Measurements from ENCODE around the gene FAF2.

FAF2 gene

DNA sequence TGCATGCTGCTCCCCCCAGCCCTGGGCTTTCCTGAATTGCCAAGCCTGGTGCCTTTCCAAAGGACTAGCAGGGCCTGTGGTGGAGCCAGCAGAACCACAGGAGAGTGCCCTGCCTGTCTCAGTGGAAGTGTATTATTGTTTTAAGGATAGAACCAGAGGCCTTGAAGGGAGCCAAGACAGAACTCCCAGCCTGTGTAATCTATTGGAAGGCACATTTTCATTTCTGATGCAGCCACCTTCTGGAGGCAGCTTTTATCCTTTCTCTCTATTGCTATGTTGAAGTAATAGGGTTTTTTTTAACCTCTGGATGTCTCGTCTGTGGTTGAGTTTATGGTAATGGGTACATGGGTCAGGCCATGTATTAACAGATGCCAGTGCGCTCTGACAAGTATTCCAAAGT is 59.7 kb downstream of the FAF2 start:
- no peak for DNase-seq (ENCODE audit: low spot score)

DNA sequence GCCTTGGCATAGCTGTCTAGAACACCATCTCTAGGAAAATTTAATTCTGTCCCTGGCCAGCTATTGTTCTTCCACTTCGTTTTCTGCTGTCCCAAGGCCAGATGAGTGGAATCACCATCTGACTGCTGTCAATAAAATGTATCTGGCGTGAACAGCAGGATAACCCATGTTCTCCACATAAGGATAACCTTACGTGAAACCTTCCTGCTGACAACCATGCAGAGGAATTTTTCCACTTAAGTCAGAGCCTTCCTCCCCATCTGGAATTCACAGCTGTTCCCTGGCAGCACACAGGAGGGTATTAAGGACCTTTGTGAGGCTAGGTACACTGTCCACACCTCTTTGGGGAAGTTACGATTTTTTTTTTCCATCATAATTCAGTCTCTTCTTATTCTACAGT is 60.4 kb downstream of the FAF2 start:
- no peak for DNase-seq (ENCODE audit: low spot score)

DNA sequence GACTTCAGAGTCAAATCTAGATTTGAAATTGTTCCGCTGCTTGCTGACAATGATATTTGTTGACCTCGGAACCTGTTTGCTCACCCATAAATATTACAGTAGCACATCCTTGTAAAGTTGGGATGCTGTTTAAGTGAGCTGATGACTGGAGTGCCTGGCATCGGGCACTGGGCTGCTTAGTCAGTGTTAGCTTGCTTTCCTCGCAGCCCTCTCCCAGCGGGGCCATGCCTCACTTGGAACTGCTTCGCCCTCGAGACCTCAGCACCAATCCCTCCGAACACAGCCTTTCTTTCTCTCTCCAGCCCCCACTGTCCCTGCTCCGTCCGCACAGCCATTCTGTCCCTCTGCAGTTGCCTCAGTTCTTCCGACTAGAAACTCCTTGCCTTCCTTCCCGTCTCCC is 65.6 kb downstream of the FAF2 start:
- DNase-seq (ENCODE audit: low spot score) = no peak

DNA sequence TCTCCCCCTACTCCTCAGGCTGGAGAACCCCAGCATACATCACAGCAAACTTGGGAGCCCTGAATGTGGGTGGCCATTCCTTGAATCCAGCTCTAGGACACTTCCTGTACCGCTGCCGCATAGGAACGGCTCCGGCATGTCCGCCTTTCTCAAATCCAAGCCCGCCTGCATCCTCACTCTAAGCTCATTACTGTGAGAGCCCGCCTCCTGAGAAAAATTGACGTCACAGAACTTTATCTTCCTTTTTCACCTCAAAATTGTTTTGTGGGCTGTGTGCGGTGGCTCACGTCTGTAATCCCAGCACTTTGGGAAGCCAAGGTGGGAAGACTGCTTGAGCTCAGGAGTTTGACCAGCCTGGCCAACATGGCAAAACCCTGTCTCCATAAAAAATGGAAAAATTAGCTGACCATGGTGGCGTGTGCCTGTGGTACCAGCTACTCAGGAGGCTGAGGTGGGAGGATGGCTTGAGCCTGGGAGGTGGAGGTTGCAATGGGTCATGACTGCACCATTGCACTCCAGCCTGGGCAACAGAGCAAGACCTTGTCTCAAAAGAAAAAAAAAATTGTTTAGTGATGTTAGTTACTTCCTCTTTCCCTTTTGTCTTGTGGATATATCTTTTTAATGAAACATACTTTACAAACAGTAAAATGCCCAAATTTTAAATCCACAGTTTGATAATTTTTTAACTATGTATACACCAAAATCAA is 66.2 kb downstream of the FAF2 start:
- no peak for DNase-seq (ENCODE audit: low spot score)

DNA sequence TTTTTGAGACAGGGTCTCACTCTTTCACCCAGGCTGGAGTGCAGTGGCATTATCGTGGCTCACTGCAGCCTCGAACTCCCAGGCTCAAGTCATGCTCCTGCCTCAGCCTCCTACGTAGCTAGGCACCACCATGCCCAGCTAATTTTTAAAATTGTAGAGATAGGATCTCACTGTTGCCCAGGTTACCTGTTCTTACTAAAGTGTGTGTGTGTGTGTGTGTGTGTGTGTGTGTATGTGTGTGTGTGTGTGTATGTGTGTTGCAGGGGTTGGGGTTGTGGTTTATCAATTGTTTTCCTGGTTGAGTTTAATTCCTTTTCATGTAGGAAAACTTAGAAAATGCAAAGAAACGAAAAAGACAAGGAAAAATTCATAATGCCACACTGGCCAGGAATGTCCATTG is 67.2 kb downstream of the FAF2 start:
- DNase-seq (ENCODE audit: low spot score) = no peak

DNA sequence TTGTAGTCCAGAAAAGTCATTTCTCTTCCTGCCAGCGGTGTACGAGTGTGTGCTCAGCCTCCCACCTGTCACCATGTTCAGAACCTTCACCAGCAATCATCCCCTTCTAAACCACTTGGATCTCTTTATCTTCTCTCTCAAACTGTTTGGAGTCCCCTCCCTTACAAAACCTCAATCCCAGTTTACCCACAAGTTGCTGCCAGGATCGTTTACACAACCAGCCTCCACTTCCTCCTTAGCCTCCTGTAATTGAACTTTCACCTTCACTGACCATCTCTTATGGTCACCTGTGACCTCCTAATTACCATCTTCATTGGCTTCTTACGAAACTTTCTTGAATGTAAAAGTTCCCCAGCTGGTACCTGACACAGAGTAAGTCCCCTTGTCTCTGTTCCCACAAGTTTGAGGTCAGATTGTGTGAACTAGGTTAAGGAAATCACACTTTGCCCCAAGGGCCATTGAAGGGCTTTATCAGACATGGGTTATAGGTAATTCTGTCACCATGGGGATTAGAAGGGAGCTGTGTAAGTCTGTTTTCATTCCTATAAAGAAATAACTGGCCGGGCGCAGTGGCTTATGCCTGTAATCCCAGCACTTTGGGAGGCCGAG is 69.0 kb downstream of the FAF2 start:
- DNase-seq (ENCODE audit: low spot score) = no peak

DNA sequence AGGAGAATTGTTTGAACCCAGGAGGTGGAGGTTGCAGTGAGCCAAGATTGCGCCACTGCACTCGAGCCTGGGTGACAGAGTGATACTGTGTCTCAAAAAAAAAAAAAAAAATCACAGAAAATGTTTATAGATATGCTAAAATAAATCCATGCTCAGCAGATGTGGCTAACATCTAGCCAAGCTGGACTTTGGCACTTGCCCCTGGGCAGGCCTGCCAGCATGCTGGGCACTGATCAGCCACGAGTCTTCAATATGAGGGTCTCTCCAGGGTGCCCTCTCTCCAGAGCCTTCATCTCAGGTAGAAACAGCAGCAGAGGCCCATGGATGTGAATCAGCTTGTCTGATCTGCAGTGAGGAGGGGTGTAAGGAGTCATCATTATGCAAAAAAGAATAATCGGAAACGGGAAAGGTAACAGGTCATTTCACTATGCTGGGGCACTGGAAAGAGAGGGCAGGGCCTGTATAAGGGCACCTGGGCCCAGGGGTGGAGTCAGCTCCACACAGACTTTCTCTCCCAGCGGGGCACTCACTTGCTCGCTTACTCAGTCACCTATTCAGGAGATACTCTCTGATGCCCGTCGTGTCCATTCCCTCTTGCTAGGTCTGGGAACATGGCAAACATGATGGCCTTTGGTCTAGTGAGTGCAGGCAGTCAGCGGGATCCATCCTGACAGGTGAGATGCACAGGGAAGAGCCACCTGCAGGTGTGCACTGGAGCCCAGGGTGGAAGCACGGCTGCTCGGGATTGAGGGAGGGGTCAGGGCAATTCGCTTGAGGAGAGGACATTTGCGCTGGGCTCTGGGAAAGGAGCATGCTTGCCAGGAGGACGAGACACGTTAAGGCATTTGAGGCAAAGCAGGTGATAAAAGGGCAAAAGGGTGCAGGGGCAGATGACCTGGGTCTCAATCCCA is 71.9 kb downstream of the FAF2 start:
- no peak for DNase-seq (ENCODE audit: low spot score)

DNA sequence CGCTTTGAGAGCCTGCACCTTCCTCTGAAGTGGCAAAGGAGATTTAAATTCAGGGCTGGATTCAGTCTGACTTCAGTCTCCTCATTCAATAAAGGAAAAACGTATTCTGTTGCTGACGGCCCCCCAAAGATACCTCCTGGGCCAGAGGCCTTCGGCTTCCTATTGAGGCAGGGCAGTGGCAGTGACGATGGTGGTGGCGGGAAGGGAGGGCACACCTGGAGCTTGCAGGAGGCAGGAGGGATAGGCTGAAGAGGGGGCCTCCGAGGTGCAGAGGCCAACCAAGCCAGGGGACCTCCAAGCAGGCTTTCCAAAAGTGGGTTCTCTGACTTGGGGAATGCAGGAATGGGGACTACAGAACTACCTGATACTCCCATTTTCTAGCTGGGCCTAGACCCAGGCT is 73.1 kb downstream of the FAF2 start:
- DNase-seq (ENCODE audit: low spot score) = no peak

DNA sequence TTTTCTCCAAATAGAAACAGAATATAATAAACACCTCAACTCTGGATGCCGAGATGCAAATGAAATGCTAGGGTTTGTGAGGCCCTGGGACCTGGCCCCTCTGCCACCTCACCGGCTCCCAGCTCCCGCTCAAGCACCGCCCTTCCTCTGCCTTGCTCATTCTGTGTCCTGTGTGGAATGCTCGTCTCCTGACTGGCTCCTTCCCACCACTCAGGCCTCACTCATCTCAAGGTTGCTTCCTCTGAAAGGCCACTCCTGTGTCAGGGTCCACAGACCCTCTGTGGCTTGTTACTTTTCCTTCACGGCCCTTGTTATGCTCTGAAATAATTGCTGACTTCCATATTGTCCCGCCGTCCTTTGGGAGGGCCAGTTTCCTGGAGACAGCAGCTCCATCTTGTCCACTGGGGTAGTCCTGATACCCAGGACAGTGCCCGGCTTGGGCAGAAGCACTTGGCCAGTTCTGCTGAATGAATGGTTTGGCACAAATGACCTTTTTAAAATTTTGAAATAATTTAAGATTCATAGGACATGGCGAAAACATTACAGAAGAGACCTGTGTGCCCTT is 73.6 kb downstream of the FAF2 start:
- DNase-seq (ENCODE audit: low spot score) = no peak

DNA sequence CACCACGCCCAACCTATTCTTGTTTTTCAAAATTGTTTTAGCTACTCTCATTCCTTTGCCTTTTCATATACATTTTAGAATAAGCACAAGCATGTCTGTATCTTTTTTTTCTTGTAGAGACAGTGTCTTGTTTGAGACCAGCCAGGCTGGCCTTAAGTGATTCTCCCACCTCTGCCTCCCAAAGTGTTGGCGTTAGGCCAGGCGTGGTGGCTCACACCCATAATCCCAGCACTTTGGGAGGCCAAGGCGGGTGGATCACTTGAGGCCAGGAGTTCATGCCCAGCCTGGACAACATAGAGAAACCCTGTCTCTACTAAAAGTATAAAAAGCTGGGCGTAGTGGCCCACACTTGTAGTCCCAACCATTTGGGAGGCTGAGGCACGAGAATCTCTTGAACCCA is 76.0 kb downstream of the FAF2 start:
- no peak for DNase-seq (ENCODE audit: low spot score)

DNA sequence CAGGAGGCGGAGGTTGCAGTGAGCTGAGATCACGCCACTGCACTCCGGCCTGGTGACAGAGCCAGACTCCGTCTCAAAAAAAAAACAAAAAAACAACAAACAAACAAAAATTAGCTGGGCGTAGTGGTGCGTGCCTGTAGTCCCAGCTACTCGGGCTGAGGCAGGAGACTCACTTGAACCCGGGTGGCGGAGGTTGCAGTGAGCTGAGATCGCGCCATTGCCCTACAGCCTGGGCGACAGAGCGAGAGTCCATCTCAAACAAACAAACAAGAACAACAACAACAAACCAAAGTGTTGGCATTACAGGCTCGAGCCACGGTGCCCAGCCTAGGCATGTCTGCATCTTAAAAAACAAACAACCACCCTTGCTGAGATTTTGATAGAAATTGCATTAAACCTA is 76.8 kb downstream of the FAF2 start:
- no peak for DNase-seq (ENCODE audit: low spot score)

DNA sequence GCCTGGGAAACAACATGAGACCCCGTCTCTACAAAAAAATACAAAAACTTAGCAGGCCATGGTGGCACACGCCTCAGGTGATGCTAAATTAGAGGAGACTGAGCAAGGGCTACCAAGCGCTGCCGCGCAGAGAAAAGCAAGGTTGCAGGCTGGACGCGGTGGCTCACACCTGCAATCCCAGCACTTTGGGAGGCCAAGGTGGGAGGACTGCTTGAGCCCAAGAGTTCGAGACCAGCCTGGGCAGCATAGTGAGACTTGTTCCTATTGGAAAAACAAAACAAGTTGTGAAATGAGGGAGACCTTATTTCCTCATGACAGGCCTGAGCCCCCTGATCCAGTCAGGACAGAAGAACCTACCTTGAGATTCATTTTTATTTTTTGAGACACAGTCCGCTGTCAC is 77.5 kb downstream of the FAF2 start:
- DNase-seq (ENCODE audit: low spot score) = no peak

DNA sequence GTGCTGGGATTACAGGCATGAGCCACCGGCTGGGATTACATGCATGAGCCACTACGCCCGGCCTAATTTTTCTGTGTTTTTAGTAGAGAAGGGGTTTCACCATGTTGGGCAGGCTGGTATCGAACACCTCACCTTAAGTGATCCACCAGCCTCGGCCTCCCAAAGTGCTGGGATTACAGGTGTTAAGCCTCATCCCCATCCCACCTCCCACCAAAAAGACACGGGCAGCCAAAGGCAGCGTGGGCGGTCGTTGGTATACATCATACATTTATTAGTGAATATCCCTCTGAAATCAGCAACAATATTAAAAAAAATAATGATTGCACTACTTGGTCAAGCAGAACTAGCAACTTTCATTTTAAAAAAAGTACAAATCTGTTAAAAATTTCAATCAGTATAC is 78.3 kb downstream of the FAF2 start:
- DNase-seq (ENCODE audit: low spot score) = no peak

DNA sequence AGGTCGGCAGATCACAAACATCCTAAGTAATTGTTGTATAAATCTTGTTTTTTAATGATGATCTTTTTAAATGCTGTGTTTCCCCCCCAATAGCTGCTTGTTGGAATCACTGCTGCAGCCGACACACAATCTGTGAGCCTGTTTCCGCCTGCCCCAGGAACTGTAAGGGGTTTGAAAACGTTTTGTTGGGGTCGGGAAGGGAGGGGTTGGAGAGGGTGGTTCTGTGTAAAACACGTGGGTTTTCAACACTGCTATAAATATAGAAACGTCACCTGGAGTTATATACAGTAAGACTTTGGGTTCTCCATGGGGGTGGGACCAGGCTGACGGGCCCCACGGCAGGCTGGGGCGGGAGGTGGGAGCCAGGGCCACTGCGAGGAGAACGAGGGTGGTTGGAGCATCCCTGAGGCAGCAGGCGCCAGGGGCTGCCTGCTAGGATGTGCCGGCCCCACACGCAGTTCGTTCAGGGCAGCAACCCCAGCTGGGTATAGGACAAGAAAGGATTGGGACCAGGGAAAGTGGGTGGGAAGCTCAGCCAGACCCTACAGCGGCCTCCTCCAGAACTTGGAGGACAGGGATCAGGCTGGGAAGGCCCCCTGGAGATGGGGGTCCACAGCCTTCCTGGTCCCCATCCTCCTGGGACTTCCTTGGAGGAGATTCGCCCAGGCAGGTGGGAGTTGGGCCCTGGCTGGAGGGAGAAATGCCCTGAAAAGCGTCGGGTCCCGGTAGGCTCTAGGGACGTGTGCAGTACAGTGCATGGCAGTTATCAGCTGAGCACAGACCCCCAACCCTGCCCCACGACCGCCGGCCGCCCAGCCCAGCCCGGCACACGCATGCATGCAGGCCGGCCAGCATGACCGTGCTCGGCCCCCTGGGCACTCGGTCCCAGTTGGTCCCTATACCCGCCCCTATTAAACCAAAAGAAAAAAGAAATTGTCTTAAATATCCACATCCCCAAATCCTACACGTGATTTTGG is 79.3 kb downstream of the FAF2 start:
- DNase-seq (ENCODE audit: low spot score) = no peak

DNA sequence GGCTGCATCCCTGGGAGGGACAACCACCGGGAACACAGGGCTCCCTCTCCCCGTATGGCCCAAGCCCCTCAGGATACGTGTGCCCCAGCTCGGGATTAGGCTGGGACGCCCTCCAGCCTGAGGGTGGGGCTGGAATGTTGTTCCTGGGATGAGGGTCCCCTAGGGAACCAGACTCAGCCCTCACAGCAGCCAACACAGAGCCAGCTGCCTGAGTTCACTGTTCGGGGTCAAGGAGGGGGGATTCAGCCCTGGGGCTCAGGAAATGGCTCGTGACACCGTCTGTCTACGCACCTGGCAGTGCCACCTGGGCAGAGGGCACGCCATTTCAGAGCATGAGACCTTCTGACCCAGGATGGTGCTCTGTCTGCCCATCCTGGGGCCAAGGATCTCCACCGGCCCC is 80.1 kb downstream of the FAF2 start:
- no peak for DNase-seq (ENCODE audit: low spot score)

DNA sequence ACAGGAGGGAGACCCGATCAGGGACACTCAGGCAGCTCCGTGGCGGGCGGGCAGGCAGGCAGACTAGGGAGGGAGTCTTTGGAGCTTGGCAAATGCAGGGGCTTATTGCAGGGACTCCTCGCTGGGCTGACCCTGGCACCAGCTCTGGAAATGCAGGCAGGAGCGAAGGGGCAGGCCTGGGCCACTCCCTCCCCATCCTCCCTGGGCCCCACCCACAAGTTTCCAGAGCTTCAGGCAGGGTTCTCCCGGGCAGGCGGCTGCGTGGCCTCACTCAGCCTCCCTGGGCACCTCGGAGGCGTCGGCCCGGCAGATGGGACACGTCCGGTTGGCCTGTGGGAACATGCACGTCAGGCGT is 80.6 kb downstream of the FAF2 start:
- DNase-seq (ENCODE audit: low spot score) = no peak

DNA sequence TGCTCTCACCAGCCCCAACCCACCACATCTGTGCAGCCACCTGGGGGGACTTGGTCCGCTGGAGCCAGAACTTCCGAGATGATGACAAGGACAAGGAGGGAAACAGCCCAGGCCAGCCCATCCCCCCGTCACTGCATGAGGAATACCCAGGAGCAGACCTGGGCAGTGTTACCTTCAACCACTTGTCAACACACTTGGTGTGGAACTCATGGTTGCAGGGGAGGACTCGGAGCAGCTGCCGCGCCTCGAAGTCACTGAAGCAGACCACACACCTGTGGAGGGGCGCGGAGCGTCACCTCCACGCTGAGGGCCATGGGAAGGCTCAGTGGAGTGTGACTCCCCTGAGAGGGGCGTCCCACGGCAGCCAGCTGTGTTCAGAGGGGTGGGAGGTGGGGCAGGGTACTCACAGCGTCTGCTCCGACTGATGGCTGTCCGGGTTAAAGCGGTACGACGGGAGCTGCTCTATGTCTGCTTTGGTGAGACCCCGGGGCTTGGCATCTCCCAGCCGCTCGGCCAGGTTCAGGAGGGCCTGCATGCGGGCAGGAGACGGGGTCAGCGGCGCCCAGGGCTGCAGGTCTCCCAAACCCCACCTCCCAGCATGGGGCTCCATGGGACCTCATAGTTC is 81.0 kb downstream of the FAF2 start:
- DNase-seq (ENCODE audit: low spot score) = no peak

DNA sequence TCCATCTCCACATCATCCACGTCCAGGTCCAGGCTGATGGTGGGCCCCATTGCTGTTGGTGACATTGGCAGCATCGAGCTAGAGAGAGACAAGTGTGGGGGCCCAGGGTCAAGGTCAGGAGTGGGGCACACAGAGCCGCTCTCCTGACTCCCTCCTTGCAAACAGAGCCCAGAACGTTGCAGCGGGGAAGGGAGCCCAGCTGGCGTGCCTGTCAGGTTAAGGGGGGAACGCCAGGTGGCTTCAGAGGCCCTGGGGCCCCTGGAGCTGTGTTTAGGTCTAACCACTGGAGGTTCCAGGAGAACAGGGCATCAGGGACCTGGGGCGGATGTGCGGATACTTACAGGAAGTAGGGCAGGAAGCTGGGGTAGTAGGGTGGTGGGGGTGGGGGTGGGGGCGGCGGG is 81.6 kb downstream of the FAF2 start:
- no peak for DNase-seq (ENCODE audit: low spot score)

DNA sequence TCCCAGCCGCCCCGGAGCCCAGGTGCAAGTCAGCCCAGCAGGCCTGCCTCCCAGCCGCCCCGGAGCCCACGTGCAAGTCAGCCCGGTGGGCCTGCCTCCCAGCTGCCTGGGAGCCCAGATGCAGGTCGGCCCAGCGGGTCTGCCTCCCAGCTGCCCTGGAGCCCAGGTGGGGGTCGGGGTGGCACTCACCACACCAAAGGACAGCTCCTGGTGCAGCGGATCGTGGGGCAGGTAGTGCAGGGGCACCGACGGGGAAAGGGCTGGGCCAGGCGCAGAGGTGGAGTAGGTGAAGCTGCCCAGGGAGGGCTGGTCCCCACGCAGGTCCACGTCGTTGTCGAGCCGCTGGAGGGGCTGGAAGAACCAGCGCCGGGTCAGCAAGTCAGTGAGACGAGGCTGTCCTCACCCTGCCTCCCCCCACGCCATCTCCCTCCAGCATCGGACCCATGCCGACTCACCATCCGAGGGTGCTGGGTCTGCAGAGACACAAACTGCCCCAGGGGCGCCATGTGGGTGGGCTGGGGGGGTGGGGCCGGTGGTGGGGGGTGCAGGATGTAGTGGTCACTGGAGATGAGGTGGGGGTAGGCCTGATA is 82.3 kb downstream of the FAF2 start:
- no peak for DNase-seq (ENCODE audit: low spot score)

DNA sequence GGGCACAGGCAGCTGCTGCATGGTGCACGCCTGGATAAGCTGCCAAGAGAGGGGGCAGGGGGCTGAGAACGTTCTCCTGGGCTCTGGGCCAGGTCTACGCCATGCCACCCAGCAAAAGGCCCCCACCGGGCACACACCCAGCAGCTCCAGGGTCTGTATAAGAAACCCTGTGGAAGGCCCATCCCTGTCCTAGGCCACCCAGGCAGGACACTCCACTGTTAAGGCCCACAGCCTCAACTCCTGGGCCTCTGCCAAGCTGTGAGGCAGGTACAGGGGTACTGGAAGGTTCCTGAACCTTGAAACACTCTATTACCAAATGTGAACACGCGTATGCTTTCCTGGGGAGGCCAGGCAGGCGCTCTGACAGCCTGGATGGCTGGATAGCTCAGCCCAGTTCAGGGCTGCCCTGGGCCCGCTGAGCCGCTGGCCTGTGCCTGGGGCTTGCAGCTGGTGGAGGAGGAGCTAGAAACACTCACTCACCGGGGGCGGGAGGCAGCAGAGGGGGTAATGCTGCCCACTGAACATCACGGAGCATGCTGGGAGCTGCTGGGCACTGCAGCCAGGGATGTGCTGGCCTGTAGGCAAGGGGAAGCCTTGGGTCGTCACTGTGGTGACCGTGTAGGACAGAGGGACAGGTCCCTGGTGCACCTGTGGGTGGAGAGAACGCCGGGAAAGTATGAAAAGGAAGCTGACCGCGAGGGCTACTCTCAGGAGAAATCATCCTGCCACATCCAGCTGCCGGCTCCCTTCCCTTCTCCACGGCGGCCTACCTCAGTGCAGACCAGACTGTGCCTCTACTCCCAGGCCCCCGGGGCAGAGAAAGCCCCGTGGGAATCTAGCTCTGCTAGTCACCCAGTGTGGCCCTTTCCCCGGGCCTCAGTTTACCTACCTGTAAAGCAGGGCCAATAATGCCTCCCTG is 83.1 kb downstream of the FAF2 start:
- DNase-seq (ENCODE audit: low spot score) = no peak

All from HuH-7 (cell line).